ENCODE measurements around the gene OR6A2. TPM values are rescaled to one million over a fixed set of nuclear protein-coding genes. Genes with fewer than 3 reads are reported as not detected.
"Not testable (repeated sequence)": the region's sequence is repeated elsewhere in the genome, so short reads cannot be mapped to it uniquely, and the experiment has no call there.

The OR6A2 gene
- total RNA-seq, 4 donors from 2014 or later: 0.19 to 0.79 (median 0.38) TPM; not detected in 1

GRCh38 chr11:6818967-6819366 lies 19.5 kb upstream of the OR6A2 start:
- Histone ChIP-seq H3K9me3 (no peaks in the 10 kb centered on the region), H3K4me3 (no peak overlapping the region), H3K4me1 (no peaks in the 10 kb centered on the region), H3K36me3 (no peaks in the 10 kb centered on the region), H3K27ac (no peak overlapping the region), H3K27me3 (no peaks in the 10 kb centered on the region)
- intact Hi-C loops (cut with DNase I): no loop called here
- no peak for DNase-seq
- WGBS, 2 donors: 100% methylated on average over 2 of the region's 5 CpGs; no CpG with 5 or more reads in 1 of the 2 donors
- TF ChIP-seq CTCF (IDR thresholded peaks at IDR 0.05) (no peak), POLR2A (IDR thresholded peaks at IDR 0.05) (no peak)

DNA sequence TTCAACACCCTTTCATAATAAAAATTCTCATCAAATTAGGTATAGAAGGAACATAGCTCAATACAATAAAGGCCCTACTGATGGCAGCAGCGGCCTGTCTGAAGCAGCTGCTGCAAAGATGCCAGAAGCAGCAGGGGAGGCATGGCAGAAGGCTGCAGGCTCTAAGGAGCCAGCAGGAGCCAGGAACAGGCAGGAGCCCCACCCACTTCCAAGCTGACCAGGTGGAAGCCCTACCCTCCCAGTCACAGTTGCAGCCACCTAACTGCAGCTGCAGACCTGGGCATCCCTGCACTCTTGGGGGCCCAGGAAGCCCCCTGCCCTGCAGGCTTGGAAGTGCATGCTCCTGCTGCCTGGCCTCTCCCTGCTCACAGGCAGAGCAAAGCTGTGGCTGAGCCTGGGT lies 18.2 kb upstream of the OR6A2 start:
- TF ChIP-seq POLR2A (IDR thresholded peaks at IDR 0.05) (no peak), CTCF (IDR thresholded peaks at IDR 0.05) (no peak)
- Histone ChIP-seq H3K4me1 (no peaks in the 10 kb centered on the region), H3K36me3 (no peaks in the 10 kb centered on the region), H3K27me3 (no peaks in the 10 kb centered on the region), H3K4me3 (no peak overlapping the region), H3K27ac (no peak overlapping the region), H3K9me3 (no peaks in the 10 kb centered on the region)
- intact Hi-C loops (cut with DNase I): no loop called here
- 53 to 57% methylated on average over 1 of the region's 1 CpG for WGBS, 2 donors
- no peak for DNase-seq

DNA sequence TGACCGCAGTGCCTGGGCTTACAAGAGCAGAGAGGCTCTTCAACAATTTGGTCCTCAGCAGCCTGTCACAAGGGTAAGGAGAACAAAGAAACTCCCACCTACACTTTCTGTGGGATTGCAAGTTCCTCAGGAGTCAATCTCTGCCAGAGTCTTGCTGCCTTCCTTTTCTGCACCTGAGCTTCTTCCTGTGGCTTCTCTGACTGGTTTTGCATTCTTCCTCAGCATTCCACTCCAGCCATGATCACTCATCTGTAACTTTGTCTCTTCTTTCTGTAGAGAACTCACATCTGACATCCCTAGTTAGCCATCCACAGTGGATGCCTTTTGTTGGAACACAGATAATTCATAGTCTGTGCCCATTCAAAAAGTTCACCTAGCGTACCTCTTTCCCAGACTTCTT lies 14.2 kb upstream of the OR6A2 start:
- intact Hi-C loops (cut with DNase I): no loop called here
- no peak overlapping the region for H3K27ac ChIP-seq
- H3K4me3 ChIP-seq: no peak overlapping the region
- 62 to 73% methylated on average over 2 of the region's 2 CpGs for WGBS, 2 donors
- no peak for TF ChIP-seq POLR2A (IDR thresholded peaks at IDR 0.05)
- no peaks in the 10 kb centered on the region for H3K9me3 ChIP-seq
- H3K4me1 ChIP-seq: no peaks in the 10 kb centered on the region
- H3K36me3 ChIP-seq: no peaks in the 10 kb centered on the region
- DNase-seq: no peak
- H3K27me3 ChIP-seq: no peaks in the 10 kb centered on the region

GRCh38 chr11:6812390-6813005 lies 13.0 kb upstream of the OR6A2 start:
- no peaks in the 10 kb centered on the region for H3K36me3 ChIP-seq
- no peaks in the 10 kb centered on the region for H3K4me1 ChIP-seq
- intact Hi-C loops (cut with DNase I): no loop called here
- DNase-seq: no peak
- H3K27ac ChIP-seq: no peak overlapping the region
- H3K27me3 ChIP-seq: no peaks in the 10 kb centered on the region
- no peaks in the 10 kb centered on the region for H3K9me3 ChIP-seq
- 9 to 22% methylated on average over 3 to 5 of the region's 6 CpGs for WGBS, 2 donors
- TF ChIP-seq CTCF (IDR thresholded peaks at IDR 0.05) (peak; percentile 47 to 77 (median 66)), POLR2A (IDR thresholded peaks at IDR 0.05) (no peak)
- H3K4me3 ChIP-seq: no peak overlapping the region

GRCh38 chr11:6801075-6801474 lies 1.6 kb upstream of the OR6A2 start:
- H3K36me3 ChIP-seq; H3K9me3 ChIP-seq; H3K27me3 ChIP-seq; H3K4me1 ChIP-seq; H3K4me3 ChIP-seq; DNase-seq; intact Hi-C loops (cut with DNase I); H3K27ac ChIP-seq: not testable (repeated sequence)

DNA sequence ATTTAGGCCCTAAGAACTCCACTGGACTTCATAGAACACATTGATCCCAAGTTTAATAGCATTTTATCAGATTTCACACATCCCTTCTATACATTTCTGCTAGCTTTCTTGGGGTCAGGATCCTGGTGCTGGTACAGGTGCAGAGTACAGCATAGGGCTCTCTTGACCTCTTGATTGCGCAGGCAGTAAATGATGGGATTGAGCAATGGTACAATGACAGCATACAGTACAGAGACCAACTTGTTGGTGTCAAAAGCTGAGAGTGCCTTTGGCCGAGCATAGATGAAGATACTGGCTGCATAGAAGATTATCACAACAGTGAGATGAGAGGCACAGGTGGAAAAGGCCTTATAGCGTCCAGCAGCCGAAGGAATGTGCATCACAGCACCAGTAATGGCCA lies 4.8 kb downstream of the OR6A2 start:
- no peak overlapping the region for H3K27ac ChIP-seq

More for the DNA sequence above, 4.8 kb downstream of the OR6A2 start:
- intact Hi-C loops (cut with DNase I): no loop called here
- no peaks in the 10 kb centered on the region for H3K4me1 ChIP-seq
- no peak for TF ChIP-seq CTCF (IDR thresholded peaks at IDR 0.05)
- no peak for TF ChIP-seq POLR2A (IDR thresholded peaks at IDR 0.05)
- 77 to 82% methylated on average over 4 of the region's 4 CpGs for WGBS, 2 donors
- H3K4me3 ChIP-seq: no peak overlapping the region
- no peaks in the 10 kb centered on the region for H3K27me3 ChIP-seq
- DNase-seq: no peak
- no peaks in the 10 kb centered on the region for H3K9me3 ChIP-seq
- no peaks in the 10 kb centered on the region for H3K36me3 ChIP-seq
